K562 (cell line): ENCODE data around the gene DGUOK. TPM values are rescaled to one million over a fixed set of nuclear protein-coding genes. Genes with fewer than 3 reads are reported as not detected.

ENCODE experiments used
- BRD4 ChIP-seq: fragments of 200-600 bp; sonication (generic); IDR thresholded peaks from 2 replicates; pipeline ENCODE4 v1.6.1; 2017; ENCODE audit warnings: inconsistent platforms
- CBX5 ChIP-seq: IDR thresholded peaks from 2 replicates; pipeline ENCODE4 v1.6.1; 2014; ENCODE audit warnings: low read depth, borderline replicate concordance
- CTBP1 ChIP-seq: fragments of 450-650 bp; IDR thresholded peaks from 2 replicates; pipeline ENCODE4 v1.6.1; 2016; ENCODE audit warnings: borderline replicate concordance
- ETS1 ChIP-seq: conservative IDR thresholded peaks from 2 replicates; pipeline ENCODE4 v1.6.1; 2011; ENCODE audit warnings: low read depth, mild to moderate bottlenecking, low read length; ENCODE audit not compliant: control insufficient read depth
- GTF2B ChIP-seq: IDR thresholded peaks from 2 replicates; pipeline ENCODE4 v1.6.1; 2011; ENCODE audit not compliant: insufficient read length; ENCODE audit errors: extremely low read depth
- MAFG ChIP-seq: fragments of 450-650 bp; conservative IDR thresholded peaks from 2 replicates; pipeline ENCODE4 v1.6.1; 2016; ENCODE audit warnings: missing genetic modification characterization, missing compliant biosample characterization
- NFIC ChIP-seq: fragments of 450-650 bp; IDR thresholded peaks from 2 replicates; pipeline ENCODE4 v1.6.1; 2017; ENCODE audit warnings: mild to moderate bottlenecking, inconsistent platforms
- NFIX ChIP-seq: fragments of 250-450 bp; sonication (Bioruptor Pico); IDR thresholded peaks from 2 replicates; pipeline ENCODE4 v1.4.0; 2020; ENCODE audit warnings: low read depth, mild to moderate bottlenecking, moderate library complexity
- POU5F1 ChIP-seq: fragments of 150-350 bp; IDR thresholded peaks from 2 replicates; pipeline ENCODE4 v1.6.1; 2014; ENCODE audit warnings: borderline replicate concordance, low read length, low read depth, mild to moderate bottlenecking; ENCODE audit not compliant: partially characterized antibody
- RBM15 ChIP-seq: fragments of 200-400 bp; formaldehyde crosslinking; IDR thresholded peaks from 2 replicates; pipeline ENCODE4 v1.6.1; 2018; ENCODE audit warnings: mild to moderate bottlenecking, low read length, moderate library complexity; ENCODE audit not compliant: insufficient read depth
- TCF7L2 ChIP-seq: fragments of 150-350 bp; IDR thresholded peaks from 2 replicates; pipeline ENCODE4 v1.6.1; 2016; ENCODE audit warnings: low read depth, mild to moderate bottlenecking, low read length, moderate library complexity
- TOE1 ChIP-seq, 2 experiments: fragments of 450-650 bp in 1 of 2; sonication (generic) in 1 of 2; formaldehyde crosslinking in 1 of 2; IDR thresholded peaks; 2 replicates each; pipeline versions ENCODE4 v1.7.1 to v1.8.0; 2016 to 2022; ENCODE audit warnings: borderline replicate concordance in 2 of 2, mild to moderate bottlenecking in 2 of 2, antibody characterized with exemption in 1 of 2, inconsistent platforms in 1 of 2, low read depth in 1 of 2, missing genetic modification reagents in 1 of 2, moderate library complexity in 1 of 2
- ZNF12 ChIP-seq: sonication (generic); formaldehyde crosslinking; IDR thresholded peaks from 2 replicates; pipeline ENCODE4 v1.4.0; 2020; ENCODE audit warnings: mild to moderate bottlenecking, missing genetic modification reagents
- ZNF124 ChIP-seq: sonication (generic); formaldehyde crosslinking; IDR thresholded peaks from 2 replicates; pipeline ENCODE4 v1.8.1; 2022; ENCODE audit warnings: missing genetic modification reagents
- ZNF140 ChIP-seq: fragments of 250-450 bp; sonication (Bioruptor Pico); IDR thresholded peaks from 2 replicates; pipeline ENCODE4 v1.8.0; 2021; ENCODE audit warnings: moderate library complexity, mild to moderate bottlenecking, inconsistent platforms
- ZNF143 ChIP-seq: sonication (generic); formaldehyde crosslinking; IDR thresholded peaks from 2 replicates; pipeline ENCODE4 v1.9.0; 2022; ENCODE audit warnings: mild to moderate bottlenecking, missing genetic modification reagents
- ZNF253 ChIP-seq: fragments of 250-450 bp; sonication (Bioruptor Pico); conservative IDR thresholded peaks from 2 replicates; pipeline ENCODE4 v1.6.1; 2021; ENCODE audit warnings: mild to moderate bottlenecking
- ZNF436 ChIP-seq: fragments of 250-450, 450-650 bp; sonication (Bioruptor Pico); formaldehyde crosslinking; IDR thresholded peaks from 2 replicates; pipeline ENCODE4 v1.7.0; 2020; ENCODE audit warnings: mild to moderate bottlenecking
- ZNF507 ChIP-seq: conservative IDR thresholded peaks from 2 replicates; pipeline ENCODE4 v1.6.1; 2017; ENCODE audit warnings: missing genetic modification characterization, missing compliant biosample characterization
- polyA plus RNA-seq, 8 experiments: library from polyadenylated mRNA; depleted of rRNA in 4 of 8; stranded (reverse) in 5 of 8; unstranded in 3 of 8; fragments of >200 nt; fragmentation: Nextera tagmentation in 2 of 8; fragmentation: Illumina TruSeq in 1 of 8; extraction: Ambion mirVana in 2 of 8; extraction: Trizol in 1 of 8; gene quantifications; 2 replicates each; pipeline versions ENCODE4 v1.2.1 to v1.2.3, GENCODE V29; 2011 to 2014; ENCODE audit warnings: inconsistent platforms in 1 of 8, missing spikeins in 1 of 8
- total RNA-seq, 7 experiments: library from RNA; depleted of rRNA in 6 of 7; stranded (reverse); fragments of >200 nt in 6 of 7; fragmentation: Illumina TruSeq in 2 of 7; extraction: Trizol in 2 of 7; gene quantifications; 2 replicates each; pipeline versions ENCODE4 v1.2.1 to v1.2.3, GENCODE V29; 2011 to 2021; ENCODE audit warnings: low replicate concordance in 1 of 7
- TF ChIP-seq, protein P1 (sequence below): fragments of 250-450 bp; sonication (Bioruptor Pico); IDR thresholded peaks from 2 replicates; pipeline ENCODE4 v1.4.0; 2020; ENCODE audit warnings: mild to moderate bottlenecking, moderate library complexity
- TF ChIP-seq, protein P2 (sequence below): fragments of 450-650 bp; IDR thresholded peaks from 2 replicates; pipeline ENCODE4 v1.6.1; 2018; ENCODE audit not compliant: partially characterized antibody

The DGUOK gene
- total and polyA plus RNA-seq, 9 of the 15 experiments (the other 6 are each of a cell fraction or from before 2014, with no cell fraction given): 67.0 to 288 (median 126) TPM

GRCh38 chr2:73926493-73927327 is at the start of gene DGUOK (continued):
- TF ChIP-seq ZNF124 (CRISPR knock-in tag) (no peak), NFIC (peak; percentile 53), NFIX (no peak), ZNF140 (CRISPR knock-in tag) (no peak), TOE1 (IDR thresholded peaks at IDR 0.05; ENCODE audit: borderline replicate concordance) (peak; percentile 45; the same call in 1 of the 2 replicates), TOE1 (CRISPR knock-in tag; IDR thresholded peaks at IDR 0.05; ENCODE audit: borderline replicate concordance, low read depth) (no peak), RBM15 (no peak), ZNF436 (no peak), ETS1 (peak; percentile 91), TCF7L2 (no peak), ZNF507 (tag) (no peak), ZNF12 (CRISPR knock-in tag) (0 out of 2 replicates have a peak, but pooled peaks have one; percentile 49), ZNF143 (CRISPR knock-in tag) (no peak), BRD4 (peak; percentile 96), POU5F1 (peak; percentile 7), GTF2B (no peak), MAFG (tag) (peak; percentile 77), ZNF253 (no peak), CBX5 (no peak), CTBP1 (peak; percentile 68; the same call in 1 of the 2 replicates)
- TF ChIP-seq, protein P1, sequence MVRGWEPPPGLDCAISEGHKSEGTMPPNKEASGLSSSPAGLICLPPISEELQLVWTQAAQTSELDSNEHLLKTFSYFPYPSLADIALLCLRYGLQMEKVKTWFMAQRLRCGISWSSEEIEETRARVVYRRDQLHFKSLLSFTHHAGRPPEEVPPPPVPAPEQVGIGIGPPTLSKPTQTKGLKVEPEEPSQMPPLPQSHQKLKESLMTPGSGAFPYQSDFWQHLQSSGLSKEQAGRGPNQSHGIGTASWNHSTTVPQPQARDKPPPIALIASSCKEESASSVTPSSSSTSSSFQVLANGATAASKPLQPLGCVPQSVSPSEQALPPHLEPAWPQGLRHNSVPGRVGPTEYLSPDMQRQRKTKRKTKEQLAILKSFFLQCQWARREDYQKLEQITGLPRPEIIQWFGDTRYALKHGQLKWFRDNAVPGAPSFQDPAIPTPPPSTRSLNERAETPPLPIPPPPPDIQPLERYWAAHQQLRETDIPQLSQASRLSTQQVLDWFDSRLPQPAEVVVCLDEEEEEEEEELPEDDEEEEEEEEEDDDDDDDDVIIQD (CRISPR knock-in tag): no peak
- TF ChIP-seq, protein P2, sequence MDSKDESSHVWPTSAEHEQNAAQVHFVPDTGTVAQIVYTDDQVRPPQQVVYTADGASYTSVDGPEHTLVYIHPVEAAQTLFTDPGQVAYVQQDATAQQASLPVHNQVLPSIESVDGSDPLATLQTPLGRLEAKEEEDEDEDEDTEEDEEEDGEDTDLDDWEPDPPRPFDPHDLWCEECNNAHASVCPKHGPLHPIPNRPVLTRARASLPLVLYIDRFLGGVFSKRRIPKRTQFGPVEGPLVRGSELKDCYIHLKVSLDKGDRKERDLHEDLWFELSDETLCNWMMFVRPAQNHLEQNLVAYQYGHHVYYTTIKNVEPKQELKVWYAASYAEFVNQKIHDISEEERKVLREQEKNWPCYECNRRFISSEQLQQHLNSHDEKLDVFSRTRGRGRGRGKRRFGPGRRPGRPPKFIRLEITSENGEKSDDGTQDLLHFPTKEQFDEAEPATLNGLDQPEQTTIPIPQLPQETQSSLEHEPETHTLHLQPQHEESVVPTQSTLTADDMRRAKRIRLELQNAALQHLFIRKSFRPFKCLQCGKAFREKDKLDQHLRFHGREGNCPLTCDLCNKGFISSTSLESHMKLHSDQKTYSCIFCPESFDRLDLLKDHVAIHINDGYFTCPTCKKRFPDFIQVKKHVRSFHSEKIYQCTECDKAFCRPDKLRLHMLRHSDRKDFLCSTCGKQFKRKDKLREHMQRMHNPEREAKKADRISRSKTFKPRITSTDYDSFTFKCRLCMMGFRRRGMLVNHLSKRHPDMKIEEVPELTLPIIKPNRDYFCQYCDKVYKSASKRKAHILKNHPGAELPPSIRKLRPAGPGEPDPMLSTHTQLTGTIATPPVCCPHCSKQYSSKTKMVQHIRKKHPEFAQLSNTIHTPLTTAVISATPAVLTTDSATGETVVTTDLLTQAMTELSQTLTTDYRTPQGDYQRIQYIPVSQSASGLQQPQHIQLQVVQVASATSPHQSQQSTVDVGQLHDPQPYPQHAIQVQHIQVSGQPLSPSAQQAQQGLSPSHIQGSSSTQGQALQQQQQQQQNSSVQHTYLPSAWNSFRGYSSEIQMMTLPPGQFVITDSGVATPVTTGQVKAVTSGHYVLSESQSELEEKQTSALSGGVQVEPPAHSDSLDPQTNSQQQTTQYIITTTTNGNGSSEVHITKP: no peak
